Adipocyte (in vitro differentiated cells): ENCODE data around the gene TWIST2.

Experiments
- DNase-seq: peaks from one replicate; pipeline ENCODE4 v3.0.0-alpha.2; 2015; ENCODE audit warnings: low read depth
- H3K27me3 ChIP-seq: replicated peaks from 2 replicates; pipeline ENCODE4 v1.7.0; 2013; ENCODE audit warnings: mild to moderate bottlenecking, low read length, moderate library complexity; ENCODE audit not compliant: control insufficient read depth, insufficient read depth
- H3K36me3 ChIP-seq: 2 replicates; pipeline ENCODE4 v1.7.0; 2013; ENCODE audit warnings: low read length, mild to moderate bottlenecking, moderate library complexity; ENCODE audit not compliant: control insufficient read depth, insufficient read depth, severe bottlenecking
- H3K4me1 ChIP-seq: 2 replicates; pipeline ENCODE4 v1.7.0; 2013; ENCODE audit warnings: mild to moderate bottlenecking, low read length, moderate library complexity; ENCODE audit not compliant: control insufficient read depth, insufficient read depth
- H3K4me3 ChIP-seq: 2 replicates; pipeline ENCODE4 v1.7.0; 2013; ENCODE audit warnings: mild to moderate bottlenecking, low read length, moderate library complexity
- H3K9ac ChIP-seq: 2 replicates; pipeline ENCODE4 v1.7.0; 2013; ENCODE audit warnings: mild to moderate bottlenecking, low read length, moderate library complexity
- H3K9me3 ChIP-seq: 2 replicates; pipeline ENCODE4 v1.7.0; 2013; ENCODE audit warnings: mild to moderate bottlenecking, low read length, moderate library complexity; ENCODE audit not compliant: control insufficient read depth

The TWIST2 gene

DNA sequence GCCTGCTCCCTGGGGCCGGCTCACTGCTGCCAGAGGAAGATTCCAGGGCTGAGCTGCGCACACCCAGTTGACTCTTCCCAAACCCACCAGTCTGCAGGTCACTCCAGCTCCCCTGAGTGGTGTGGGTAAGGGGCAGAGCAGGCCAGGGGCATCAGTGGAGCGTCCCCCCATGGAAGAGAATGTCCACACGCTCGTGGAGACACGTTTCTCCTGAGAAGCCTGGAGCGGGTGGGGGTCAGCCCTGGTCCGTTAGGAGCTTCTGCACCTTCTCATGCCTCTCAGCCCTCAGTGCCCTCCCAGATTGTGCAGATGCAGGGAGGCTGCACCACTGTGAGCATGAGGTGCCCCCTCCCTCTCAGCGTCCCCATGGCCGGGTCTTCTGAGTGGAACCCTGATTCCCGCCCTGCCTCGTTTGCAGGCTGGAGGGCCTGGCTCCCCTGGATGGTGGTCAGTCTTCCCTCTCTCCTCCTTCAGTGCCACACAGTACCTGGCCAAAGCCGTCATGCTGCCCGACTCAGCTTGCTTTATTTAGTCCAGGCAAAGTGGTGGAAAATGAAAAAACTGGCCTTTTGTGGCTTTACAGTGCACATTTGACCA is 37.0 kb downstream of the TWIST2 start:
- Histone ChIP-seq H3K9ac (no peak overlapping the region), H3K4me1 (peaks cover 61% of the 10 kb centered on the region), H3K4me3 (no peak overlapping the region), H3K9me3 (no peaks in the 10 kb centered on the region), H3K36me3 (peaks cover 38% of the 10 kb centered on the region), H3K27me3 (no peaks in the 10 kb centered on the region)
- no peak for DNase-seq

DNA sequence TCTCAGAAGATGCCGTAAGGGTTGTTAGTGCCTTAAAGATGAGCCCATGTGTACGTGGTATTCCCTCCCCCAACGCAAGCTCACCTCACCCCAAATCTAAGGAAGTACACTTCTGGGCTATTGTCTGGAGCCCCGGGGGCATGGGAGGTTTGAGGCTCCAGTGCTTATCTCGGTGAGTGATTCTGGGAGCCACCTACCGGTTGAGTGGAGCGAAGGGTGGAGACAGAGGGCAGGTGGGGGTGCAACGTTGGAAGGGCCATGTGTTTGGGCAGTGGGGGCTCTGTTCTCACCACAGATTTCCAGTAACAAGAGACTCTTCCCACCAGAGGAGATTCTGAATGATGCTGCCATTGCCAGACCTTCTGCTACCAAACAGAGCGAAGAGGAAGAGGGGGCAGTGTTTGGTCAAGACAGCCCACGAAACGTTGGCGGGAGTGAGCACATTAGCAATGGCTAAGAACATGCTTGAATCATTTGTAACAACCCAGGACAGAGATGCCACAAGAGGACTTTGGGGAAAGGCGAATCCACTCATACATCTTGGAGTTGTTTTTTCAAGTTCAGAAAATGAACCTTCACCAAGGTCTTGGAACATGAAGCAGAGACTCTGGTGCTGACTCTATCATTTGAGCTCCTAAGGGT is 38.7 kb downstream of the TWIST2 start:
- no peaks in the 10 kb centered on the region for H3K9me3 ChIP-seq
- H3K9ac ChIP-seq: no peak overlapping the region
- H3K36me3 ChIP-seq: peaks cover 55% of the 10 kb centered on the region
- peaks cover 60% of the 10 kb centered on the region for H3K4me1 ChIP-seq
- DNase-seq: no peak
- H3K4me3 ChIP-seq: no peak overlapping the region
- H3K27me3 ChIP-seq: no peaks in the 10 kb centered on the region

DNA sequence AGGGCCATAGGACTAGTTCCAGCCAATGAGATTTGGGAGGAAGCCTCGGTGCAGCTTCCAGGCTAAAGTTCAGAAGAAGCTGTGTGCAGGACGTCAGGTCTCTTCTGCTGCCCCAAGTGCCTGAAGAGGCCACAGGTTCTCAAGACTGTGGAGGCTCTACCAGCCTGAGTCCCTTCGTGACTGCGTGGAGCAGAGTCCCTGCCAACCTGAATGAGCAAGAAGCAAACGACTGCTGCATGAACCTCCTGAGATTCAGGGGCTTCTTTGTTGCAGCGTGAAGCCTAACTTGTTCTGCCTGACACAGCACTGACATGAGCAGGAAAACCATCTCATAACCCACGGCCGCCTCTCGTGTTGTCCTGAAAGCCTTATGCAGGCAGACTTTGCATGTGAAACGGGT is 39.7 kb downstream of the TWIST2 start:
- no peak for DNase-seq
- peaks cover 59% of the 10 kb centered on the region for H3K4me1 ChIP-seq
- H3K36me3 ChIP-seq: peaks cover 61% of the 10 kb centered on the region
- H3K9me3 ChIP-seq: no peaks in the 10 kb centered on the region
- H3K9ac ChIP-seq: no peak overlapping the region
- H3K4me3 ChIP-seq: no peak overlapping the region
- no peaks in the 10 kb centered on the region for H3K27me3 ChIP-seq

DNA sequence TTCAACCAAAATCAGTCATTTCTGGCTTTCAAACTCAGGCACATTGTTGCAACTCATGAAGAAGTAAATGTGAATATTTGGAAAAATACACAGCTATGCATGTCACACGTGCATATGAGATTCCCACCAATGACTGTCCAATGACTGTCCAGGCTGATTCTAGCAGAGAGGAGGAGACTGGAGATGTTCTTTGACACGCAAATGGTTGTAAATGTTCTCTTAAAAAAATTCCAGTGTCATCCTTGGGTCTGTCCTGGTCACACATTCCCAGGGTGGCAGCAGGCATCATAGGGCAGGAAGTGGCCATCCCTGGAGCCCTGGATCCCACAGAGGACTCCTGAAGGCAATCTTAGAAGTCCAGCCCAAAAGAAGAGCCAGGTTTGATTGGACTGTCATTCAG is 40.9 kb downstream of the TWIST2 start:
- no peak overlapping the region for H3K9ac ChIP-seq
- peaks cover 59% of the 10 kb centered on the region for H3K4me1 ChIP-seq
- DNase-seq: no peak
- H3K9me3 ChIP-seq: no peaks in the 10 kb centered on the region
- peaks cover 61% of the 10 kb centered on the region for H3K36me3 ChIP-seq
- H3K4me3 ChIP-seq: no peak overlapping the region
- no peaks in the 10 kb centered on the region for H3K27me3 ChIP-seq

DNA sequence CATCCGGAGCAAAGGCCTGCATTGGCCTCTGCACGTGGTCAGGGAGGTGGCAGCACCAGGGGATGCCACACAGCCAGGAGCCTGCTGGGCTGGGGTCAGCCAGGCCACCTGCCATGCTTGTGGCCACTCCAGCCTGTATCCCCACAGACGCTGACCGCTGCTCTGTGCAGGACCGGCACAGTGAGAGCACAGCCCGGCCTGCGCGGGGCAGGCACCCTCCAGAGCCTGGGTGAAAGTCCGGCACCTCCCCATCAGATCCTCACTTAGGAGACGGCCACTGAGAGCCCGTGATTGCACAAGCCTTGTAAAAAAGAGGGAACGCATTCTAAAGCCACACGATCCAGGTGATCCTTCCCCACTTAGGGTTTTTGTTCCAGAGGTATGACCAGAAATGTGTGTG is 42.2 kb downstream of the TWIST2 start:
- Histone ChIP-seq H3K36me3 (peaks cover 61% of the 10 kb centered on the region), H3K9ac (no peak overlapping the region), H3K4me3 (no peak overlapping the region), H3K27me3 (no peaks in the 10 kb centered on the region), H3K9me3 (no peaks in the 10 kb centered on the region), H3K4me1 (peaks cover 59% of the 10 kb centered on the region)
- no peak for DNase-seq

DNA sequence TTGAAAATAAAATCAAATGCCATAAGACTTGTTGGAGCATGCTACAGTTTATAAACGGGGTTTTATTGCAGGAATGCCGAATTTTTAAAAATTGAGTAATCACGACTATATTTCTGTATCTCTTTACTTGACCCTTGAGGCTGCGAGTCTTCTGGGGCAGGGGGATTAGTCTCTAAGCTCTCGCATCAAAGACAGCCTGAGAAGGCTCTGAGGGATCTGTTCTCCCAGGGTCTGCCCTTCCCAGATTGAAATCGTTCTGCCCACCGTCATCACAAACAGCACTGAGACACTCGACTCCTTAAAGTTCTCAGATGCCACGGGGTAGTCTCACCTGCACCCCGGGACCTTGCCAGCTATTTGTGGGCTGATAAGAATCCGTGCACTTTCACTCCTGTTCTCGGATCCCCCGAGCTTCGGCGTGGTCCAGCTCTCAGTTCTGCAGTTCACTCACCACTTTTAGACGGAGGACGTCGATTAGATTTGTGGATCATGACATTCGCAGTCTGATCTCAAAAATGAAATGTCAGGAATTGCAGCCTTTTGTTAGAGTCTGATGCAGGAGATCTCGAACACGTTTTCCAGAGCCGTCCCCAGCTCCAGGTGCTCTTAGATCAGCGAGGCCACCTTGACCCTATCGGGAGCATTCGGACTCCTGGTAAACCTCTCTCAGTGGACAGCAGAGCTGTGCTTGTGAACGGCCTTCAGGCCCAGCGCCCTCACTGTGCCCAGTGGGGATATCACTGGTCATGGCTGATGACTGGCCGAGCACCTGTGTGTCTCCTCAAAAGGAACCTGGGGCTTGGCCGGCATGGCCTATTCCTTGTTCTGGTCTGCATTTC is 43.0 kb downstream of the TWIST2 start:
- Histone ChIP-seq H3K4me3 (no peak overlapping the region), H3K9me3 (no peaks in the 10 kb centered on the region), H3K27me3 (no peaks in the 10 kb centered on the region), H3K4me1 (peaks cover 58% of the 10 kb centered on the region), H3K36me3 (peaks cover 57% of the 10 kb centered on the region), H3K9ac (peak overlapping the region; percentile 26)
- no peak for DNase-seq

DNA sequence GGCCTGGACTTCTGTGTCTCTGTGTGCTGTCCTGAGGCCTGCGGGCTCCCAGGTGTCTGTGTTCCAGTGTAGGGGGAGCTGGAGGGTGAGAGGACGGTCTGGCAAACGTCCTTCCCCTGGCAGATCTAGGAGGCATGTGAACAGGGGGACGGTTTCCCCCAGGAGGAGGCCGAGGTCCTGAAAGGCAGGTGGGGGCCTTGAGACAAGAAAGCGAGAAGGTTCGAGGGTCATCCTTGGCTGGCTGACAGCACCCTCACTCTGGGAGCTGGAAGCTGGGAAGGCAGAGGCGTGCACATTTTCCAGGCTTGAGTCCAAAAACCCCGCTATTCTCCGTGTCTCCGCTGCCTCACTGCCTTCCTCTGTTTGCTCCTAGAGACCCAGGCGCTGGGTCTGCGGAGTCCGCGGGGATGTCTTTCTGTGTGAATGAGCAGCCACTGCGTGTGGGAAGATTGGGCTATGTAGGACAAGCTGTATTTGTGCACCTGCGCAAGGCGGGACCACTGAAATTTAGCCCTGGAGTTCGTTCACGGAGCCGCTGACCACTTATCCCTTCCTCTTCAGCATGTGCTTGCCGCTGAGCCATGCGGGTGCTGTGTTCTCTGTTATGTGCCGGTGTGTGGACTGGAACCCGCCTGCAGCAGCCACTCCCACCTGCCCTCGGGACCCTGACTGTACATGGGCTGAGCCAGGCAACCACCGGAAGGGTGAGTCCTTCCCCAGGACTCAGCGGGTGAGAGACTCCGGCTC is 43.7 kb downstream of the TWIST2 start:
- peak overlapping the region; percentile 26 for H3K9ac ChIP-seq
- no peaks in the 10 kb centered on the region for H3K9me3 ChIP-seq
- H3K27me3 ChIP-seq: no peaks in the 10 kb centered on the region
- H3K4me3 ChIP-seq: no peak overlapping the region
- no peak for DNase-seq
- peaks cover 58% of the 10 kb centered on the region for H3K4me1 ChIP-seq
- peaks cover 56% of the 10 kb centered on the region for H3K36me3 ChIP-seq

DNA sequence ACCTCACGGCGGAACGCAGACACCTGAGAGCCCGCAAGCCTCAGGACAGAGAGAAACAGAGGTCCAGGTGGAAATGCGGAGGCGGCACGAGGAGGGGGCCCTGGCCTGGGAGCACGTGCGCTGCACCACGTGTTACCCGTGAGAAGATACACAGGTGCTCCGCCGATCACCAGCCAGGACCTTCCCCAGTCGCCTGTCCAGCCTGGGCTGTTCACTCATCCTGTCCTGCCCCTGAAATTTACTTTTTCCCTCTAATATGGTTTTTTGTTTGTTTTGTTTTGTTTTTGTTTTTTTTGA is 44.3 kb downstream of the TWIST2 start:
- no peak for DNase-seq
- Histone ChIP-seq H3K27me3 (no peaks in the 10 kb centered on the region), H3K9ac (peak overlapping the region; percentile 26), H3K4me3 (no peak overlapping the region), H3K36me3 (peaks cover 50% of the 10 kb centered on the region), H3K9me3 (no peaks in the 10 kb centered on the region), H3K4me1 (peaks cover 58% of the 10 kb centered on the region)

DNA sequence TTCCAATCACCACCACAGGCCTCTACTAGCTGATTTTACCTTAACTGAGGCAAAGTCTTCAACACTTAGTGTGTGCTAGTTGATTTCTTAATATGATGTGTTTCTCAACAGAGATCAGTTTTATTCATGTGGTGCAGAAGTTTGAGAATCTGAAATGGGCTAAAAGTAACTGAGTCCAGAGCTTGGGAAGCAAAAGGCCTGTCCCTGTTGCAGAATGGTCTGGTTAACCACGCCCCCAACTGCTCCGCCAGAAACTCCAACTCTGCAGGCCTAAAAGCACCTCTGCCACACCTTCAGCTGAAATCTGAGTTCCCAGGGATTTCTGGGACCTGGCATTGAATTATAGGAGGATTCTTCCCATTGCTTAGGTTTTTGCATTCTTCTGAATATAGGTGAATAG is 44.9 kb downstream of the TWIST2 start:
- DNase-seq: no peak
- peaks cover 63% of the 10 kb centered on the region for H3K4me1 ChIP-seq
- H3K9ac ChIP-seq: peak overlapping the region; percentile 74
- no peak overlapping the region for H3K4me3 ChIP-seq
- no peaks in the 10 kb centered on the region for H3K9me3 ChIP-seq
- no peaks in the 10 kb centered on the region for H3K27me3 ChIP-seq
- H3K36me3 ChIP-seq: peaks cover 44% of the 10 kb centered on the region

DNA sequence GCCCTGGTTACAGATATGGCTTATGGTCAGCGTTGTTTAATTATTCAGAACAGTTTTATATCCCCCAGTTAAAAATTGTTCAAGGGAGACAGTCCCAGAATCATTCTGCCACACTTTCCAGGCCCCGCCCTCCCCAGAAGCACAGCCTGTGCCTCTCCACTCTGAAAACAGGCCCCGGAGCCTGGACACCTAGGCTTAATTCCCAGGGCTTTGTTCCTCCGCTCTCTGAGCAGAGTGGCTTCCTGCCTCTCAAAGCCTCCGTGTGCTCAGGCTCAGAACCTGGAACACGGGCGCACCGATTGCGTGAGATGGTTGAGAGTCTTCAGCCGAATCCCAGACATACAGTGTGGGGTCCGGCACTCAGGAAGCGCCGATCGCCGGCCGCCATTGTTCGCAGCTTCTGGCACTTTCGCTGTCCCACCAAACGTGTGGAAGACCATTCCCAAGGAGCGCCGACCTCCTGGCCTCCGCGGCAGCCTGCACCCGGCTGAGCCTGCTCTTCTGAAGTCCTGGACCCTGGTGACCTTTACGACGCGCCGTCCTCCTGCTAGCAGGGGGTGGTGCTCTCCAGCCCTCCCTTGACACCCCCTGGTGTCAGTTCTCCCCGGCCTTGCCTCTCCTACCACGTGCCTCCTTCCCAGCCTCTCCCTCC is 45.6 kb downstream of the TWIST2 start:
- DNase-seq: no peak
- H3K9ac ChIP-seq: peak overlapping the region; percentile 74
- H3K4me3 ChIP-seq: no peak overlapping the region
- peaks cover 37% of the 10 kb centered on the region for H3K36me3 ChIP-seq
- no peaks in the 10 kb centered on the region for H3K27me3 ChIP-seq
- no peaks in the 10 kb centered on the region for H3K9me3 ChIP-seq
- H3K4me1 ChIP-seq: peaks cover 70% of the 10 kb centered on the region
